ENCODE data around the gene TNFRSF1A.

TNFRSF1A gene

DNA sequence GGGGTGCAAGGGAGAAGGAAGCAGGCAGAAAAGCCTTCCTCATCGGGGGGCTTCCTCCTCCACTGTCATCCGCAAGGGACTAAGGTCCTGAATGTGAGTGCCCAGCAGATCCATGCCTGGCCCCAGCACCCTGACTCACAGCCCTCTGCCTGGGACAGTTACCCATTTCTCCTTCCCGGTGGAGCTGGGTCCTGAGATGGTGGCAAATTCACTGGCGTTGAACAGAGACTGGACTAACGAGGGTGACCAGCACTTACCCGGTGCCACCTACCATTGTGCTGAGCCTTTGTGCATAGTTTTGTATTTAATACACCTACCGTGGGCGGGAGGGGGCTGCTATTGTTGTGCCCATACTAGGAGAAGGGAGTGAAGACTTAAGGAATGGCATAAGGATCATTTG is 62.2 kb downstream of the TNFRSF1A start:
- no peak overlapping the region for H3K4me3 ChIP-seq (ENCODE audit: low read depth, low read length)
- TF ChIP-seq, protein P1, sequence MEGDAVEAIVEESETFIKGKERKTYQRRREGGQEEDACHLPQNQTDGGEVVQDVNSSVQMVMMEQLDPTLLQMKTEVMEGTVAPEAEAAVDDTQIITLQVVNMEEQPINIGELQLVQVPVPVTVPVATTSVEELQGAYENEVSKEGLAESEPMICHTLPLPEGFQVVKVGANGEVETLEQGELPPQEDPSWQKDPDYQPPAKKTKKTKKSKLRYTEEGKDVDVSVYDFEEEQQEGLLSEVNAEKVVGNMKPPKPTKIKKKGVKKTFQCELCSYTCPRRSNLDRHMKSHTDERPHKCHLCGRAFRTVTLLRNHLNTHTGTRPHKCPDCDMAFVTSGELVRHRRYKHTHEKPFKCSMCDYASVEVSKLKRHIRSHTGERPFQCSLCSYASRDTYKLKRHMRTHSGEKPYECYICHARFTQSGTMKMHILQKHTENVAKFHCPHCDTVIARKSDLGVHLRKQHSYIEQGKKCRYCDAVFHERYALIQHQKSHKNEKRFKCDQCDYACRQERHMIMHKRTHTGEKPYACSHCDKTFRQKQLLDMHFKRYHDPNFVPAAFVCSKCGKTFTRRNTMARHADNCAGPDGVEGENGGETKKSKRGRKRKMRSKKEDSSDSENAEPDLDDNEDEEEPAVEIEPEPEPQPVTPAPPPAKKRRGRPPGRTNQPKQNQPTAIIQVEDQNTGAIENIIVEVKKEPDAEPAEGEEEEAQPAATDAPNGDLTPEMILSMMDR (IDR thresholded peaks at IDR 0.05; ENCODE audit: low read depth, low read length), result no peak

DNA sequence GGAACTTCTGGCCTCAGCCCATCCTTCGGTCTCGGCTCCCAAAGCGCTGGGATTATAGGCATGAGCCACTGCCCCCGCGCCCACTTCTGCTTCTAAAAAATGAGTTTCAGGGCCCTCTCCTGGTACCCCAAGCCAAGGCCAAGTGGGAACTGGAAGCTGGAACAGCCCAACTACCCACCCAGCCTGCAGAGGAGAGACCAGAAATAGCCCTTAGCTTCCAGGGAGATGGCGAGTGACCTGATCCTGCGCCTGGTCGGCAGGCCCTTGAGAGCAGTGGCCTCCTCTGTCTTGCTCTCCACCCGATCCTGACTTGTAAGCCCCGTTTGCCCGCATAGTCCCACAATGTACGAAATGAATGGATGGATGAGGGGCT is 62.6 kb downstream of the TNFRSF1A start:
- H3K4me3 ChIP-seq (ENCODE audit: low read depth, low read length), result no peak overlapping the region
- TF ChIP-seq, protein P1 (IDR thresholded peaks at IDR 0.05; ENCODE audit: low read depth, low read length), result no peak

All from WI38 (cell line).